ENCODE results near the gene ADAMTS20.
A peak's percentile ranks its signal among the peaks of the same experiment; 100 is the strongest.
"Not testable (repeated sequence)": the region's sequence is repeated elsewhere in the genome, so short reads cannot be mapped to it uniquely, and the experiment has no call there.

The ADAMTS20 gene

DNA sequence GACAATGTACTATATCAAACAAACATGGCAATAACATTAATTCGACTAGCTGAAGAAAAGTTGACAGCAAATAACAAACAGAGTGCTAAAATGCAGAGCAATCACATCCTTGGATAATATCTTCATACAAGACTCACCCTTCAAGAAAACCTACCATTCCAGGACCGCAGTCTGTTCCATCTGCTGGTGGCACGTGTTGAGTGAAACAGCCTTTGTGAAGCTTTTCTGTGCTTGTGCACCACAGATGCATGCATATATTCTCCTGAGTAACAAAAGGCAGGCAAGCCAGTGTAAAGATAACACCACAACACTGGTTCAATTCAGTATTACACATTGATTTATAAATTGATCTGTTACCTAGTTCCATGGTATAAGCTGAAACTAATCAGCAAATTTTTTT lies 89.3 kb downstream of the ADAMTS20 start:
- no peak for DNase-seq

GRCh38 chr12:43462080-43462479 lies 89.9 kb downstream of the ADAMTS20 start:
- no peak for DNase-seq

GRCh38 chr12:43459285-43459684 lies 92.7 kb downstream of the ADAMTS20 start:
- no peak for DNase-seq

GRCh38 chr12:43453761-43454160 lies 98.2 kb downstream of the ADAMTS20 start:
- no peak for DNase-seq

GRCh38 chr12:43444940-43445564 lies 107.0 kb downstream of the ADAMTS20 start:
- DNase-seq: peak; percentile 75

- DNase-seq: no peak
Observed at GRCh38 chr12:43436597-43436996, 115.4 kb downstream of the ADAMTS20 start.

DNA sequence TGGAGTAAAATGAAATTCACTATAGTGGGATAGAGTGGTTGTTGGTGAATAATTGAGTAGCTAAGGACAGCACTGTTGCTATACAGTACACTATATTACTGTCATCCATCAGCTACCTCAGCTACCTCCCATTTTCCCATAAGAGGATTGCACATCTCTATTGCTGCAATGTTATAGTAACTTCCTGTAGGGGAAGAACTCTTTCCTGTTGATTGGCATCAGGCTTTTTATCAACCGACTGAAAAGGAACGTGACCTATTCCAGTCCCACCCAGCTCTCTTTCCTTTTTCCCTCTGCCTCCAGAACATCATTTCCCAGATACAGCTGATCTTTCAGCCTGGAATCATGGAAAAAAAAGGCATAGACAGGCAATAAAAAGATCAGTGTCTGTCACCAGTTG lies 117.4 kb downstream of the ADAMTS20 start:
- DNase-seq: no peak

DNA sequence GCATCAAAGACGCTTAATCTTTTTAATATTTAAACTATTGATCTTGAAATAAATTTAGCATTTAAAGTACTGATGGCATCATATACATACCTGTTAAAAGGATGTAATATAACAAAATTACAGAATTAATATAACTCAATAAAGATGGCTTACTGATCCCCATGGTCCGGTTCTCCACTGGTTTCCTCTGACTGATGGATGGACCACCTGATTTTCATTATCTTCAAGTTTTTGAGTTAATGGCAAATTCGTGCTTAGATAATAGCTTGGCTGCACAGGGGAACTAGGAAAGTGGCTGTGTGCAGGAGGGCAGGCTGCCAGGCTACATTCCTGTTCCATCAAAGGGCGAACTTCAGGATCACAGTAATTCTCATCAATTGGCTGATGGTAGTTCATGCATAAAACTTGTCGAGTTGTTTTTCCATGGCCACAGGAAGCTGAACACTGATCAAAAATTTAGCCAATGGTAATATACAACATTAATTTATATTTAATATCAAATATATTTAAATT lies 123.9 kb downstream of the ADAMTS20 start:
- no peak for DNase-seq

DNA sequence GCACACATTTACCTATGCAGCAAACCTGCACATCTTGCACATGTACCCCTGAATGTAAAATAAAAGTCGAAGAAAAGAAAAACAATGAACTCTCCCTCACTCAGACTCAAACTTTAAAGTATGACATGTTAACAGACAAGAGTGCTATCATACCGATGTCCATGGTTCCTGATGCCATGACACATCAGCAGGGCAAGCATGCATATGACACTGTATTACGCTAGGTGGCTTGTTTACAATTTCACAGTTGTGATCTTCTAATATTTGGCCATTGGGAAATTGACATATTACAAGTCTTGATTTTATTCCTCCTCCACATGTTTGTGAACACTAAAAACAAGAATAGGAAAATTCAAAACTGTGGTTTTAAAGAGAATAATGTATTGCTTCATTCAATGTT lies 126.6 kb downstream of the ADAMTS20 start:
- no peak for DNase-seq

GRCh38 chr12:43416981-43417380 lies 135.0 kb downstream of the ADAMTS20 start:
- no peak for DNase-seq

DNA sequence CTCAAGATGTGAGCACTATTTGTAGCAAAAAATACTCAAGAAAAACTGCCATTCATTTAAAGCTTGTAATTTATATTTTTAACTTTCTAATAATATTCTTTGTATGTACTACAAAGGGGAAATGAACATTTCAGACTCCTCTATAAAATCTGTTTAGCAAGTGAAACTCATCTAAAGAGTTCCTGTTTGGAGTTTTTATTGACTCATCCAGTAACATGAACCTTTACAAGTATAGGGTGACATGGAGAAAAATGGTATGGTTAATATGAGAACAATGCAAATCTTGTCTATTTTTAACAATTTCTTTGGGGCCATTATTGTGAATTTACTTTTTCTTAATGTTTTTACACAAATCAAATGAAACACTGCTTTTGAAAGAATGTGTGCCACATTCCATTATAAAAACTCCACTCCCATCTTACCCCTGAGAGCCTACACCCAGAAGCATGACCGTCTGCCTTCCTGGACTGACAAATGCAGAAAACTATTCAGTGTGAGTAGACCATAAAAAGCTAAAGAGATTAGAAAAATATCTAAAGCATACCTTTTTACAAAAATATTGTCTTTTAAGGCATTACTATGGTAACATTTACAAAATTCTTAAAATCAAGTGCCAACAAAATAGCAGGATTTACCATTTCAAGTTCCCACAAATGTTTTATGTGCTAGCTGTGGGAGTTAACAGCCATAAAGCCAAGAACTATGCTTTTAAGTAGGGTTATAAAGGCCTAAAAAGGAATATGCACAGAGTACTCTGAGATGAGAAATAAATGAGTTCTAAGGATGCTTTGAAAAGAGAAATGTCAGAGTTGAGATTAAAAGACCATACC lies 144.0 kb downstream of the ADAMTS20 start:
- no peak for DNase-seq

DNA sequence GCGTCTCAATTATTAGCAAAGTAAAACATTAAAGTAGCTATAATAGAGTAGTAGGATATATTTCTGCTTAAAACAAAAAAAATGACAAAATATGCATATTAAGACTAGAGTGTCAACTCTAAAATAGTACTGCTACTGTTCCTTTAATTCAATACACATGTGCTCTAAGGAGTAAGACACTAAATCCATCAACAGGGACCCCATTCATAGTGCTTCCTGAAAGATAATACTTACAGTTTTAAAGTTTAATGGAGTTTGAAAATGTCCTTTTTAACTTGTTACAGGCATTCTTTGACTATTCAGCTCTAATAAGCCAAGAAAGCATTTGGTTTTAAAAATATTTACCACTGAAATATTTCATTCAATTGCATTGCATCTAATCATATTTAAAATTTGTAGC lies 145.2 kb downstream of the ADAMTS20 start:
- DNase-seq: no peak

DNA sequence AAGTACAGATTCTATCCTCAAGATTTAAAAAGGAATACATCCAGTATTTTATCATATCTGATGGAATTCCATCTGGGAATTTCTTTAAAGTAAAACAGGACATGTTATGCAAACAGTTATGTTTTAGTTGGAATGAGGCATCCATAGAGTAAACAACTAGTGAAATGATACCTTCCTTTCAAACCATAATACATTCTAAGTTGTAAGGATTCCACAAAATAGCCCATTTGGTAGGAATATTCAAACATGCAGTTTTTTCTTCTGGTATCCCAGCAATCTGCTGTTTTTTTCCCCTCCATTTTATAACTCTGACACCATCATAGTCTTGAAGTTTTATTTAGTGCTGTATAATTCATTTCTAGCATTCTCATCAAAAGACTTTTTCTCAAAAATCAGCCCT lies 149.6 kb downstream of the ADAMTS20 start:
- DNase-seq: no peak

GRCh38 chr12:43401096-43401495 lies 150.9 kb downstream of the ADAMTS20 start:
- DNase-seq: no peak

- DNase-seq: no peak
Observed at GRCh38 chr12:43396671-43397070, 155.3 kb downstream of the ADAMTS20 start.

DNA sequence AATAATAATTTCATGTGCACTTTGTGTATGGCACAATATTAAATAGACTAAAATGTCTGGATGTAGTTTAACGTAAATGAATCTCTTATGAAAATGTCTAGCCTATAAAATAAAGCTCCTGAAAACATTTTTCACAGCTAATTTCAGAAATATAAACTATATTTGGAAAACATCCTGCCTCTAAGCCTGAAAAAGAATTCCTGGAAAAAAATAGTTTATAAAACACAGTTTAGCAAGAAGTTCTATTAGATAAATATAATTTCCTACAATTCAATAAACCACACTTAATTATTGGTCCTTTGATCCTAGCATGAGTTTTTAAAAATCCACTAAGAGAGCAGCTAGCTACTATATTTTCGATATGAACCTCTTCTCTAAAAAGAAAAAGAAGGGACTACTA lies 159.9 kb downstream of the ADAMTS20 start:
- DNase-seq: no peak

DNA sequence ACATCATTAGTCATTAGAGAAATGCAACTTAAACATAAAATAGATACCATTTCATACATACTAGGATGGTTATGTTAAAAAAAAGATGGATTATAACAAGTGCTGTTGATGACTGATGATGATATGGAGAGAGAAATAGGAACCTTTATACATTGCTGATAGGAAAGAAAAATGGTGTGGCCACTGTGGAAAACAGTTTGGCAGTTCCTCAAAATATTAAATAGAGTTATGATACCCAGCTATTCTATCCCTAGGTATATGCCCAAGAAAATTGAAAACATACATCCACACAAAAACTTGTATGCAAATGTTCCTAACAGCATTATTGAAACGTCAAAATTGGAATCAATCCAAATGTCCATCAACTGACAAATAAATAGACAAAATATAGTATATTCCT lies 170.1 kb downstream of the ADAMTS20 start:
- DNase-seq: no peak

- DNase-seq: no peak
Observed at GRCh38 chr12:43378448-43378847, 173.6 kb downstream of the ADAMTS20 start.

- no peak for DNase-seq
Observed at GRCh38 chr12:43370263-43370662, 181.7 kb downstream of the ADAMTS20 start.

DNA sequence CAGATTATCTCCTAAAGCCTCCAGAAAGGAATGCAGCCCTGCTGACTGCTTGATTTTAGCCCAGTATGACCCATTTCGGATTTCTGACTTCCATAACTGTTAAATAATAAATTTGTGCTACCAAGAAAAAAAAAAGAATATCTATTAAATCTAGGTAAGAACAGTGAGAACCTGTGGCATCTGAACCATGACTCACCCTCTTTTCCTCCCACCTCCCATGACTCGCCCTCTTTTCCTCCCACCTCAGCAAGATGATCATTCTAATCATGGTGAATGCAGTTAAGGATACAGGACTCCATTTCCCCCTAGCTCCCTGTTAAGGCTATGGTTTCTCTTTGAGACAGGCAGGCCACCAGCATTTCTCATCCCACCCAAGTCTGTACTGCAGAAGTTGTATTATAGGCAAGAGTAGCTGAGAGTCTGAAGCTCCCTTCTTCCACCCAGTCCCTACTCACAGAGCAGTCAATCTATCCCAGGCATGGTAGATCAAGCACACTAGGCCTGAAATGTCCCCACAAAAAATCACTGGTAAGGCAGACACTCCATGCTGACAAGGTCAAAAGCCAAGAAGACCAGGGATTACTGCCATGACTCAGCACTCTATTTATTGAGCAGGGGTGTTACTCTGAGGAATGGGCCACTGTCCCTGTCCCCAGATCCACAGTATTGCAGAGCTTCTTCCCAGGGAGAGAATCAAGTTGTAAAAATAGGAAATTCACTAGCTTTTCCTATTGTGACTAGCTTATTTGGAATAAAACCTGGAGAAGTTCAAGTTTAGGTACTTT lies 188.9 kb downstream of the ADAMTS20 start:
- DNase-seq: no peak

GRCh38 chr12:43361031-43361710 lies 190.8 kb downstream of the ADAMTS20 start:
- DNase-seq: no peak

DNA sequence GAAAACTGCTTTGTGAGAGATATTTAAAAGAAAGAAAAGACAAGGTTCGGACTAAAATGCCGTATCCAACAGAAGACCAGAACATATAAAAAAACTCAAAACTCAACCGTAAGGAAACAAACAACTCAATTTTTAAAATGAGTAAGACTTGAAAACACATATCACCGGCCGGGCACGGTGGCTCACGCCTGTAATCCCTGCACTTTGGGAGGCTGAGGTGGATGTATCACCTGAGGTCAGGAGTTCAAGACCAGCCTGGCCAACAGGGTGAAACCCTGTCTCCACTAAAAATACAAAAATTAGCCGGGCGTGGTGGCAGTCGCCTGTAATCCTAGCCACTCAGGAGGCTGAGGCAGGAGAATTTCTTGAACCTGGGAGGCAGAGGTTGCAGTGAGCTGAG lies 192.0 kb downstream of the ADAMTS20 start:
- DNase-seq: not testable (repeated sequence)

- no peak for DNase-seq
Observed at GRCh38 chr12:43357141-43357540, 194.9 kb downstream of the ADAMTS20 start.

Measured in activated CD8-positive, alpha-beta memory T cell treated with anti-CD3 and anti-CD28 coated beads for 24 hours (primary cell).